Stimulated activated CD8-positive, alpha-beta memory T cell treated with anti-CD3 and anti-CD28 coated beads, Interleukin-12 subunit alpha, Interleukin-12 subunit beta, amount 100 ng/mL, for 24 hours (primary cell): ENCODE results near the gene SIAH3.

Source experiments
- DNase-seq: peaks from one replicate; pipeline ENCODE4 v3.0.0-alpha.2; 2020; ENCODE audit errors: extremely low read depth

The SIAH3 gene

GRCh38 chr13:45823583-45823982 is 28.0 kb downstream of the SIAH3 start:
- DNase-seq: no peak

- DNase-seq: no peak
Measured at GRCh38 chr13:45821811-45822210, 29.7 kb downstream of the SIAH3 start.

DNA sequence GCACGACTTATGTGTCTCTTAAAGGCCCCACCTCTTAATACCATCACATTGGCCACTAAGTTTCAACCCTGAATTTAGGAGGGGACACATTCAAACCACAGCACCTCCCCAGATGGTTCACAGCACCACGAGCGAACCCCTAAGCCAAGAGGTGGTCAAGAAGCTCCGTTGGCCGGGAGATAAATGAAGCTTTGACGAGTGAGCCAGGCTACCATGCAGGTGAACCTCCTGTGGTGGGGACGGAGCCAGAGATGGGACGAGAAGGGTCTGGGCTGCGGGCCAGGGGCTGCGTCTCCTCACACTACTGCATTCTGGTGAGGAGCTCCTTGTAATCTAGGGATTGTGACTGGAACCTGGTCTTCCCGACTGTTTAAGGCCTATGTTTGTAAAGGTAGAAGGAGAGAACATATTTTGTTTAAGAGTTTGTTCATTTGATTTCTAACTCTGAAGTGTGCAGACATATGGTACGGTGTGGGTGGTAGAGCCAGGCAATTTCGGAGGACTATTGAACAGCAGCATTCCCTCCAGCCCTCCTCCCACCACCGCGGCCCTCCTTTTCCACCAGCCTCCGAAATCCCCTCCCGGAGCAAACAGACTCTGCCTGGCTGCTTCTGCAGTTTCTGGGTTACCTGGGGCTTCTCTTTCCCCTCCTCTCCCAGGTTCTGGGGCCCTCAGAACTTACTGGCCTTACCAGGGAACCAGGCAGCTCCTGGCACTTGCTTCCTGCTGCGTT is 31.3 kb downstream of the SIAH3 start:
- DNase-seq: no peak

- DNase-seq: no peak
Measured at GRCh38 chr13:45817833-45818232, 33.7 kb downstream of the SIAH3 start.

DNA sequence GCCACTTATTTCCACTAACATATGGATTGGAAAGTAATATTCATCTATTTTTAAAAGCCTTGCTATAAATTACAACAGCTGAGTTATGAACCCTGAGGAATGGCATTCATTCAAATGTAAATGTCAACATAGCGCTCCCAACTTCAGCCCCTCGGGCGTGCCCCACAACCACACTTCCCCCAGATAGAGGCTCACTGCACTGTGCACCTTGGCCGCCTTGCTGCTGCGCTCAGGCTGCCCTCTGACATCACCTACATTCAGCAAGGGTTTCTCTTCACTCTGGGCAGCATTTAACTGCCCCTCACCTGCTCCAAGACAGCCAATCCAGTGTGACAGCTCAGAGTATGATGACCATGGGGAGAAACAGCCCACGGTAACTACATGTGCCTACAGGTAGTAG is 35.1 kb downstream of the SIAH3 start:
- no peak for DNase-seq

GRCh38 chr13:45812695-45813372 is 38.7 kb downstream of the SIAH3 start:
- DNase-seq: no peak

GRCh38 chr13:45811891-45812694 is 39.5 kb downstream of the SIAH3 start:
- no peak for DNase-seq

DNA sequence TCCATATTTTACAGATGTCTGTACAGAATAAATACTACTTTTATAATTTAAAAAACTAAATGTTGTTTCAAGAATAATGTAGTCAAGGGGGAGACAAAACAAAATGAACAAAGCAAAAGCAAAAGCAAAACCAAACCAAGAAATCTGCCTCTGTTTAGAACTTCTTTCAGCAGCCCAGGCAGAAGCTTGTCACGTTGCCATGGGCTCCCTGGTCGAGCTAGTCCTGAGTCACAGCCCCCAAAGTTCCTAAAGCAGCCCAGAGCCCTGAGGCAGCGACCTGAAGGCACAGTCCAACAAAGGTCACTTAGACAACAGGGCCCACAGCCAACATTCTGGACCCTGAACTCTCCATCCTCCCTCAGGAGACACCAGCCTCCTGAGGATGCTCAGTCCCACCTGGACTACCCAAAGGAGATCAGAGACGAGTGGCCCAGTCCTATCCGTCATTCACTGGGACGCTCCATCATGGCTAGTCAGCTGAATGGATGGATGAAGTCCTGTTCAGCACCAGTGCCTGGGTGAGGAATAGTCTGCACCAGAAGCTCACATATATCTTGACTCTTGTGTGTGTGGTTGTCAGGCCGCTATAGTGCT is 41.7 kb downstream of the SIAH3 start:
- DNase-seq: no peak

DNA sequence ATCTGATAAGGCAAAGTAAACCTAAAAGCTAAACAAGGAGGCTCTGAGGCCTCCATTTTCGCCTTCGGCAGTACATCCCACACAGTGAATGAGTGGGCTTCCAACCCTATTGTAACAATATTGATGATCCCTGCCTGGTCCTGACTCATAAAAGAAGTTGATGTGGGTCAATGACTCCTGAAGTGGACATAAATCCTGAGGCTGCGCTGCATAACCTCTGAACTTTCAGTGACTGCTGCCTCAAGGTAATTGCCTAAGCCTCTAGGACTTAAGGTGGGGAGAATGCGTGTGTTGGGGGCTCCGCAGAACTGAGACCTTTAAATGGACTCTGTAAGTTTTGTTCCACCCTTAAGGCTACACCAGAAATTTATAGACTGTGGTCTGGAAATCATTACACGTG is 42.6 kb downstream of the SIAH3 start:
- DNase-seq: no peak

- DNase-seq: no peak
Measured at GRCh38 chr13:45807520-45808099, 43.9 kb downstream of the SIAH3 start.

- DNase-seq: no peak
Measured at GRCh38 chr13:45800485-45800884, 51.1 kb downstream of the SIAH3 start.

DNA sequence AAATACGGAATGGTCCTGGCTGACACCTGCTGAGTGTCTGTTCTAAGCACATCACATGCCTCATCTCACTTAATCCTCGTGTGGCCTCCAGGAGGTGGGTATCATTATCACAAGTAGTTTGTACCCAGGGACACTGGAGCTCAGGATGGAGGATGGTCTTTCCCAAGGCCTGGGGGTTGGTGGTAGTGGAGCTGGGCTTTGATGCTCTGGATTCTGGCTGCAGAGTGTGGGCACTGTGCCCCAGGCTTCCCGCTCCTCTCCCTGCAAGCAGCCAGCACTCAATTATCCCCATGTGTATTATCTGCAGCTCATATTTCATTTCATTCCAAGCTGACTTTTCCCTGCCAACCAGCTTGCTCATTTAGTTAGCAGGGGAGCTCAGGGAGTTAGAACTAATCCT is 52.1 kb downstream of the SIAH3 start:
- DNase-seq: no peak

GRCh38 chr13:45798851-45799250 is 52.7 kb downstream of the SIAH3 start:
- no peak for DNase-seq

DNA sequence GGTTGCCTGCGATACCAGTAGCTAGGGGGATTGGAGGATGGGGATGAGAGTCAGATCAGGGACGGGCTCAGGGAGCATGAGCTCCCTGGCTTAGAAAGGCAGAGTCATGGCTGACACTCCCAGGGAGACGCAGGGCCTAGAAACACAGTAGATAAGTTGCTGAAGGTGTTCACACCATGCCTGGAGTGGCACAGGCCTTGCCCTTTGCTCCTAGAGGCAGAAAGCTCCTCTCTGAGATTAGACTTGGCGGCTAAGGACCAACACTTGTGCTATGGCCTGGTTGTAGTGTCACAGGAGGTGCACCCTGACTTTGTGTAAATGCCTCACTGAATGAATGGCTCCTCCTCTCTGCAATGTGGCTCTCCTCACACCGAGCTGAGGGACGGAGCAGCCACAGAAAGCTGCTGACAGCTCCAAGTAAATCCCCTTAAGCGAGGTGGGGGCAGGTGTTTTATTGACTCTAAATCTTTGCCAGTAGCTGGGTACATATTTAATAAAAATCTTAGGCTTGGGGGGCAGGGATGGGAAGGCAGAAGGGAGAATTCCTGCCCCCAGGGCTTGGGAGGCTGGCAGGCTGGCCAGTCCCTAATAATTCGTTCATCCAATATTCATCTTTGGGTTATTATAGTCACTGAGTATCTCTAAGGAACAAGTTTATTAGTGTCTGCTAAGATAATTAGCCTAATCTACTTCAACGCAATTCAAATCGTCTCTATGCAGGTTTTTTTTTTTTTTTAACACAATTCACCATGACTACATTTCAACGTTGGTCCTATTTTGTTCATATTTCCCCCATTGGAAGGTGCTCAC is 54.9 kb downstream of the SIAH3 start:
- DNase-seq: no peak

DNA sequence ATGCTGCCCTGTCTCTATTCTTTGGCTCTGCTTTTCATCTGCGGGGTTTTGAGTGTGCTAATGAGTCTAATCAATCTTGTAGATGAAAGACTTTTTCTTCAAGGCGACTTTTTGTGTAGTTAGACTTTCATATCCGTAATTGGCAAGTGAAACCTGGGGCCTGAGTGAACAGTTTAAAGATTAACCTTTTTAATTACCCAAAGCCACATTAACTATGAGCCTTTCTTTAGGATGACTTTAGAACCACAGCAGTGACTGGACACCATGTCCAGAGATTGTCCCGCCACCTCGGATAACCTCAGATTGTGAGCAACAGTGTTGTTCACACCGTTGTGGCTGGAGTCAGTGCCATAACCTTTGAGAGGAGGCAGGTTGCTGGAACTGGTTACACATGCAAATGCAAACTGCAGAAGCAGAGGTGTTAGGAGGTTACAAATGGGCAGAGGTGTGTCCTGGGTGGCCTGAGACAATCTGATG is 58.7 kb downstream of the SIAH3 start:
- DNase-seq: no peak

DNA sequence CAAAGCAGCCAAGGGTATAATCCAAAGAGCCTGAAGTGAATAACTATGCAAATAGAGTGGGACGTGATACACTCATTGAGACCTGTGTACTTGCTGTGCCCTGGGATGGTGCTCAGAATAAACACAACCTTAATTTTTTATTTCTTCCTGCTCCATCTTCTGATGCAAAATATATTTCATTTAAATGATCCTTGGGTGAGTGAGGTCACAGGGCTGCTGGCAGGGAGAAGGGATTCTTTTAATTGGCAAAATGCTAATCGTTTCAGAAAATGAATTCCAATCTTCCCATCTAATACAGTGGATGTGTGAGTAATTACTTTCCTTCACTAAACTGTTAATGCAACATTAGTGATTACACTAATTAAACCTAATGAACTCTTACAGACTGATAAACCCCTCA is 63.5 kb downstream of the SIAH3 start:
- no peak for DNase-seq

DNA sequence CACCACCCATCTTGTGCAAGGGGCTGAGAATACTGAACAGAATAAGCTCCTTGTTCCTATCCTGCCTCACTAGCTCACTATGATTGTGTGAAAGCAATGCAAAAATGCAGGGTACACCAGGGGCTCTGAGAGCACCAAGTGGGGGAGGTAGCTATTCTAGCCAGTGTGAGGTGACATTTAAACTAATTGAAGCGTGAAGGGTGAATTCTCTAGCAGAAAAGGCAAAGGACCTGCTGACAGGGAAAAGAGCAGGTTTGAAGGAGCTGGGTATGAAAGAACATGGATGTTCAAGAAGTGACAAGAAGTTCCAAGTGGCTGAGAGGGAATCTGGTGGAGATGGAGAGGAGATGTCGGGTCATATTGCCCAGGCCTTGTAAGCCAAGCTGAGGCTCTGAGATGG is 64.2 kb downstream of the SIAH3 start:
- DNase-seq: no peak

GRCh38 chr13:45786293-45786920 is 65.1 kb downstream of the SIAH3 start:
- no peak for DNase-seq

DNA sequence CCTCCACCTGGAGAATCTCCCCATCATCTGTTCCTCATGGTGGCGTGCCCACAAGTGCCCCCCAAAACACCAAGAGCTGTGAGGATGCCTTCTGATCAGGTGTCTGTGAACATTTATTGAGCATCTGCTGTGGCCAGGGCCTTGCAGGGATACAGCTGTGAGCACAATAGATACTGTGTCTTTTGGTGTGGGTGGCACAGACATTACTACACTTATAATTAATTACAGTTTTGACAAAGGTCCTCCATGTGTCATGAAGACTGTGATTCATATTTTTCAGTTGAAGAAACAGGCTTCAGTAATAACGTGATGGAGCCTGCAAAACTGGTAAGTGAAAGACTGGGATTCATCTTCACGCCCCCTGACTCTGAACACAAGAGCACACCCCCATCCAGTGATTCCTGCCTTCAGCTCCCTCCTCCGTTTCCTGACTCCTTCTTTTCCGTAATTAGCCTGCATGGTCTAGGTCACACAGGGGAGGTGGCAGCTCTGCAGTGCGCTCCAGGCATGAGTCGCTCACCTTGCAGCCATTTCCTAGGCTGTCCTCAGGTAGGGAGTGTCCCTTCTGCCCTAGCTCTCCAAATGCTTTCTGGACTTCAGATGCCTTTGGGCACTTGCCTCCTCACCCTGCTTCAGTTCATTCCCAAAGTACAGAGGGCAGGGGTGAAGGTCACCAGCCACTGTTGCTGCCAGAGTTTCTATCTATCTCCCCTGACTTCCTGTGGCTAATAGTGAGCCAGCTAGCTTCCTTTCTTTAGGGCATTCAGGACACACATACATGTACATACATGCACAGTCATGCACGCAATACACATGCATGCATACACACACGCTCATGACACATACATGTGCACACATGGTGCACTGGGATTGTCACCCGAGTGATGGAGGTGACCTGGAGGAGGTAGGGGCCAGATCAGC is 66.5 kb downstream of the SIAH3 start:
- DNase-seq: no peak
